ENCODE results near the gene CCDC91. TPM values are rescaled to one million over a fixed set of nuclear protein-coding genes. Genes with fewer than 3 reads are reported as not detected.
"Not testable (repeated sequence)": the region's sequence is repeated elsewhere in the genome, so short reads cannot be mapped to it uniquely, and the experiment has no call there.

Gene CCDC91
- total RNA-seq, 4 donors from 2014 or later, result 19.0 to 38.1 (median 23.1) TPM

DNA sequence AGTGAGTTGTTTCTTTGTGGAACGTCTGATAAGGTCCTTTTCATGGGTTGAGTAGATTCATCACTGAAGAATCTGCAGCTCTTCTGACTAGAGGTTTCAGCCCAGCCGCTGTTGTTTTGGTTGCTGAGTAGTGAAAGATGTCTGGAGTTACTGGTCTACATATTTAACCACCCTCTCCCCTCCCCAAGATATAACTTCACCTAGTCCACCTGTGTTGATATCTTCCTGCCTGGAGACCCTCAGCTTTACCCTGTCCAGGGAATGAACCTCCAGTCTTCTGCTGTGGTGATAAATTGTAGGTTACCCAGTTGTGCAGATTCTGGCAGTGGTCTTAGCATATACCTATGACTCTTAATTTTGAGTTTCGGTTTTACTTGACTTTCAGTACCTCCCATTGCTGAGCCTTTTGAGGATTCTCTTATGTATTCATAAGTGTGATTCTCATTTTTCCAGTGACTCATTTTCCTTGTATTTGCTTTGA is 62.9 kb downstream of the CCDC91 start:
- H3K36me3 ChIP-seq, result no peaks in the 10 kb centered on the region
- peaks cover 16% of the 10 kb centered on the region for H3K4me1 ChIP-seq
- H3K9me3 ChIP-seq, result no peaks in the 10 kb centered on the region
- 79% methylated on average over 3 of the region's 3 CpGs for WGBS
- no peaks in the 10 kb centered on the region for H3K27me3 ChIP-seq
- no peak for DNase-seq (ENCODE audit: low spot score in 2 of 2)
- TF ChIP-seq EP300 (IDR thresholded peaks at IDR 0.05) (no peak), POLR2AphosphoS5 (IDR thresholded peaks at IDR 0.05) (no peak), POLR2A (IDR thresholded peaks at IDR 0.05) (no peak)
- TF ChIP-seq, protein P1, sequence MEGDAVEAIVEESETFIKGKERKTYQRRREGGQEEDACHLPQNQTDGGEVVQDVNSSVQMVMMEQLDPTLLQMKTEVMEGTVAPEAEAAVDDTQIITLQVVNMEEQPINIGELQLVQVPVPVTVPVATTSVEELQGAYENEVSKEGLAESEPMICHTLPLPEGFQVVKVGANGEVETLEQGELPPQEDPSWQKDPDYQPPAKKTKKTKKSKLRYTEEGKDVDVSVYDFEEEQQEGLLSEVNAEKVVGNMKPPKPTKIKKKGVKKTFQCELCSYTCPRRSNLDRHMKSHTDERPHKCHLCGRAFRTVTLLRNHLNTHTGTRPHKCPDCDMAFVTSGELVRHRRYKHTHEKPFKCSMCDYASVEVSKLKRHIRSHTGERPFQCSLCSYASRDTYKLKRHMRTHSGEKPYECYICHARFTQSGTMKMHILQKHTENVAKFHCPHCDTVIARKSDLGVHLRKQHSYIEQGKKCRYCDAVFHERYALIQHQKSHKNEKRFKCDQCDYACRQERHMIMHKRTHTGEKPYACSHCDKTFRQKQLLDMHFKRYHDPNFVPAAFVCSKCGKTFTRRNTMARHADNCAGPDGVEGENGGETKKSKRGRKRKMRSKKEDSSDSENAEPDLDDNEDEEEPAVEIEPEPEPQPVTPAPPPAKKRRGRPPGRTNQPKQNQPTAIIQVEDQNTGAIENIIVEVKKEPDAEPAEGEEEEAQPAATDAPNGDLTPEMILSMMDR (IDR thresholded peaks at IDR 0.05), result no peak
- H3K27ac ChIP-seq, result no peak overlapping the region
- H3K4me3 ChIP-seq, result no peak overlapping the region

DNA sequence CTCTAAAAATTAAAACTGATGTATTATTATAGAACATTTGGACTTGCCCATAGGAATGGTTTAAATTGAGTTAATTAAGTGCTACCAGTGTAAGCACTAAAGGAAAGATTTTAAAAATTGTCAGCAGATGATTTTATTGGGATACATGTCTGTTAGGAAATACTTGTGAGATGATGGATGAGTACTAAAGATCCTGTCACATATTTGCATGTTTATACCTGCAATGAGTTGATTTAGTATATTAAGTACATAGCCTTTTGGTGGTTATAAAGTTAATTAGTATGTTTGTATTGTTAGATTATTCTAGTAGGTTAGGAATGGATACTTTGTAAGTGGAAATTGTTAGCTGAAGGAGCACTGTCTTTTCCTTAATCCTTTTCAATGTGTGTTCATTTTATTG is 67.2 kb downstream of the CCDC91 start:
- H3K9me3 ChIP-seq, result no peaks in the 10 kb centered on the region
- no peaks in the 10 kb centered on the region for H3K27me3 ChIP-seq
- TF ChIP-seq, protein P1 (IDR thresholded peaks at IDR 0.05), result no peak
- no peak for TF ChIP-seq EP300 (IDR thresholded peaks at IDR 0.05)
- TF ChIP-seq POLR2AphosphoS5 (IDR thresholded peaks at IDR 0.05), result no peak
- TF ChIP-seq POLR2A (IDR thresholded peaks at IDR 0.05), result no peak
- H3K4me1 ChIP-seq, result peaks cover 5% of the 10 kb centered on the region
- DNase-seq (ENCODE audit: low spot score in 2 of 2), result no peak
- no peak overlapping the region for H3K4me3 ChIP-seq
- H3K36me3 ChIP-seq, result no peaks in the 10 kb centered on the region
- H3K27ac ChIP-seq, result no peak overlapping the region

DNA sequence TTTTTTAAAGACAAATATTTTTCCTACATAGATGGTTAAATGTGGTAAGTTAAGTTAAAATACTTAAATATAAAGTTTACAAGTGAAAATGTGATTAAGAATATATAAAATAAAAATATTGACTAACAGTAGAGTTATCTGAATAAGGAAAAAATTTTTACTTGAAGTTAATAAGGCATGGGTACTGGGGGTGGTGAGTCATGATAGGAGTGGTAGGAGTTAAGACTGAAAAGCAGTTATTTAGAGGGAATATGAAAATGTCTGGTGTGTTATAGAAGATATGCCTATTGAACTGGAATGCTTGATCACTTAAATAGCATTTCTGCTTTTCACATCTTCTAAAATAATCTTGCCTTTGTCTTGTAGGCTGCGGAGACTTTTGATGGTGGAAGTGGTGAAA is 68.7 kb downstream of the CCDC91 start:
- no peak overlapping the region for H3K4me3 ChIP-seq
- no peak for DNase-seq (ENCODE audit: low spot score in 2 of 2)
- H3K36me3 ChIP-seq, result no peaks in the 10 kb centered on the region
- 100% methylated on average over 1 of the region's 1 CpG for WGBS
- no peak overlapping the region for H3K27ac ChIP-seq
- H3K27me3 ChIP-seq, result no peaks in the 10 kb centered on the region
- H3K4me1 ChIP-seq, result peaks cover 5% of the 10 kb centered on the region
- no peaks in the 10 kb centered on the region for H3K9me3 ChIP-seq
- TF ChIP-seq, protein P1 (IDR thresholded peaks at IDR 0.05), result no peak
- TF ChIP-seq EP300 (IDR thresholded peaks at IDR 0.05), result no peak
- TF ChIP-seq POLR2AphosphoS5 (IDR thresholded peaks at IDR 0.05), result no peak
- no peak for TF ChIP-seq POLR2A (IDR thresholded peaks at IDR 0.05)

DNA sequence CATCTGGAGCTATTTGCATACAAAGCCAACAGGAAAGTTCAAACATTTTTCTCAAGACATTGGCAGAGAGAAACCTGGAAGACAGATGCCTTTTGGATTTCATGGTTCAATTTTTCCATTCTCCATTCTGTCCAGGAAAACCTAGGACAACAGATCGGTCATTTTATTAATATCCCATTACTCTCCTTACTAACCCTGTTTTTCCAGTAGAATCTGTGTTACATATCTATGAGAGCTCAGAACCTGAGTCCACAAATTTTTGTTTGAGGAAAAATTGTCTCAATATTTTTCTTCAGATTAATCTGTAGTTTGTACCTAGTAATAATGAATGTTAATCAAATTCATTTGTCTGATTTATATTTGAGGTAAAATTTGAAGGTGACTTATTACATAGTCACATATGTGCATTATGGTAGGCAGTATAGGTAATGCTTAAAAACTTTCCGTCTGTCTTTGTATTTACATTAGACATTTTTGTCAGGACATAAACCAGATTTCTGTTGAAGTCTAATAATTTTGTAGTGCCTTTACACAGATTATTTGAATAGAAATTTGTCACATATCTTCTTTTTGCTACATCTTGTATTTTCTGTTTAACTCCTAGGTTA is 75.3 kb downstream of the CCDC91 start:
- no peak for TF ChIP-seq POLR2A (IDR thresholded peaks at IDR 0.05)
- TF ChIP-seq EP300 (IDR thresholded peaks at IDR 0.05), result no peak
- TF ChIP-seq, protein P1 (IDR thresholded peaks at IDR 0.05), result no peak
- no peak for TF ChIP-seq POLR2AphosphoS5 (IDR thresholded peaks at IDR 0.05)
- Histone ChIP-seq H3K9me3 (no peaks in the 10 kb centered on the region), H3K27ac (no peak overlapping the region), H3K4me1 (no peaks in the 10 kb centered on the region), H3K4me3 (no peak overlapping the region), H3K27me3 (no peaks in the 10 kb centered on the region), H3K36me3 (peaks cover 12% of the 10 kb centered on the region)
- no peak for DNase-seq (ENCODE audit: low spot score in 2 of 2)
- WGBS, result 77% methylated on average over 2 of the region's 2 CpGs

DNA sequence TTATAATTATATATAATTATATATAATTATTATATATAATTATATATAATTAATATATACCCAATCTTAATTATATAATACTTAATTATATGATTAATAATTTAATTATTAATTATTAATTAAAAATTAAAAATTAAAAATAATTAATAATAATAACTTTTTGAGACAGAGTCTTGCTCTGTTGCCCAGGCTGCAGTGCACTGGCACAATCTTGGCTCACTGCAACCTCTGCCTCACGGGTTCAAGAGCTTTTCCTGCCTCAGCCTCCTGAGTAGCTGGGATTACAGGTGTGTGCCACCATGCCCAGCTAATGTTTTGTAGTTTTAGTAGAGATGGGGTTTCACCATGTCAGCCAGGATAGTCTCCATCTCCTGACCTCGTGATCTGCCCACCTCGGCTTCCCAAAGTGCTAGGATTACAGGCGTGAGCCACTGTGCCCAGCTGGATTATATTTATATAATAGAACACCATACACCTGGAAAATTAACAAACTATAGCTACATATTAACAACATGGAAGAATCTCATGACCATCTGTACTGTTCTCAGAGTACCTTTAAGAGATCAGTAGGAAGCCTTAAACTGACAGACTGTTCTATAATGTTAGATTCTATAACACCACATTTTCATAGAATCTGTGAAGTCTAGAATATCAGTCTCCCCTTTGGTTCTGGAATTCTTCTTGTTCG is 77.8 kb downstream of the CCDC91 start:
- not testable (repeated sequence) for H3K27ac ChIP-seq; H3K4me3 ChIP-seq; H3K4me1 ChIP-seq; H3K27me3 ChIP-seq; DNase-seq (ENCODE audit: low spot score in 2 of 2); H3K9me3 ChIP-seq
- 96% methylated on average over 5 of the region's 5 CpGs for WGBS
- H3K36me3 ChIP-seq, result peaks cover 16% of the 10 kb centered on the region

Measured in suprapubic skin (tissue), 4 donors.